K562 (cell line): ENCODE measurements around the gene RBM4B. TPM values are rescaled to one million over a fixed set of nuclear protein-coding genes. Genes with fewer than 3 reads are reported as not detected.
A peak's percentile ranks its signal among the peaks of the same experiment; 100 is the strongest.

Experiments
- ATF7 ChIP-seq: fragments of 450-650 bp; IDR thresholded peaks from 2 replicates; pipeline ENCODE4 v1.7.1; 2014; ENCODE audit warnings: mild to moderate bottlenecking, moderate library complexity
- ETS1 ChIP-seq: conservative IDR thresholded peaks from 2 replicates; pipeline ENCODE4 v1.6.1; 2011; ENCODE audit warnings: low read depth, mild to moderate bottlenecking, low read length; ENCODE audit not compliant: control insufficient read depth
- ETV1 ChIP-seq: fragments of 450-650 bp; conservative IDR thresholded peaks from 2 replicates; pipeline ENCODE4 v1.6.1; 2016; ENCODE audit warnings: missing genetic modification characterization, control low read depth, low read depth, missing compliant biosample characterization
- NR4A1 ChIP-seq, 2 experiments: fragments of 250-450 bp in 1 of 2; fragments of 450-650 bp in 1 of 2; sonication (Bioruptor Pico) in 1 of 2; IDR thresholded peaks; 2 replicates each; pipeline versions ENCODE4 v1.4.0 to v1.6.1; 2016 to 2020; ENCODE audit warnings: mild to moderate bottlenecking in 2 of 2, missing compliant biosample characterization in 1 of 2, missing genetic modification characterization in 1 of 2, moderate library complexity in 1 of 2
- SMAD1 ChIP-seq: fragments of 150-350 bp; IDR thresholded peaks from 2 replicates; pipeline ENCODE4 v1.6.1; 2014; ENCODE audit warnings: low read length, low read depth; ENCODE audit not compliant: partially characterized antibody
- THAP12 ChIP-seq: fragments of 250-450 bp; sonication (Bioruptor Pico); IDR thresholded peaks from 2 replicates; pipeline ENCODE4 v1.9.0; 2021; ENCODE audit warnings: mild to moderate bottlenecking, inconsistent platforms
- ZC3H4 ChIP-seq: sonication (generic); formaldehyde crosslinking; IDR thresholded peaks from 2 replicates; pipeline ENCODE4 v1.9.0; 2021; ENCODE audit warnings: missing genetic modification reagents, borderline replicate concordance
- ZFP1 ChIP-seq: fragments of 450-650 bp; formaldehyde crosslinking; IDR thresholded peaks from 2 replicates; pipeline ENCODE4 v1.4.0; 2020; ENCODE audit warnings: mild to moderate bottlenecking, mixed read lengths
- ZNF134 ChIP-seq: fragments of 250-450 bp; sonication (Bioruptor Pico); conservative IDR thresholded peaks from 2 replicates; pipeline ENCODE4 v1.4.0; 2020
- ZNF717 ChIP-seq: fragments of 250-450 bp; sonication (Bioruptor Pico); IDR thresholded peaks from 2 replicates; pipeline ENCODE4 v1.5.0; 2021
- polyA plus RNA-seq, 8 experiments: library from polyadenylated mRNA; depleted of rRNA in 4 of 8; stranded (reverse) in 5 of 8; unstranded in 3 of 8; fragments of >200 nt; fragmentation: Nextera tagmentation in 2 of 8; fragmentation: Illumina TruSeq in 1 of 8; extraction: Ambion mirVana in 2 of 8; extraction: Trizol in 1 of 8; gene quantifications; 2 replicates each; pipeline versions ENCODE4 v1.2.1 to v1.2.3, GENCODE V29; 2011 to 2014; ENCODE audit warnings: inconsistent platforms in 1 of 8, missing spikeins in 1 of 8
- total RNA-seq, 7 experiments: library from RNA; depleted of rRNA in 6 of 7; stranded (reverse); fragments of >200 nt in 6 of 7; fragmentation: Illumina TruSeq in 2 of 7; extraction: Trizol in 2 of 7; gene quantifications; 2 replicates each; pipeline versions ENCODE4 v1.2.1 to v1.2.3, GENCODE V29; 2011 to 2021; ENCODE audit warnings: low replicate concordance in 1 of 7
- TF ChIP-seq, protein P1 (sequence below): sonication (generic); formaldehyde crosslinking; IDR thresholded peaks from 2 replicates; pipeline ENCODE4 v1.9.0; 2022; ENCODE audit warnings: mild to moderate bottlenecking, missing genetic modification reagents

The RBM4B gene
- total and polyA plus RNA-seq, 9 of the 15 experiments (the other 6 are each of a cell fraction or from before 2014, with no cell fraction given): 14.6 to 39.9 (median 23.3) TPM

GRCh38 chr11:66616379-66617154 lies 61.1 kb downstream of the RBM4B start, which contains the start of gene RBM14 (continued):
- peak; percentile 85 for TF ChIP-seq SMAD1
- peak; percentile 84 for TF ChIP-seq ATF7
- no peak for TF ChIP-seq NR4A1 (CRISPR knock-in tag; IDR thresholded peaks at IDR 0.05)
- TF ChIP-seq NR4A1 (tag; IDR thresholded peaks at IDR 0.05): peak; percentile 82; the same call in 1 of the 2 replicates
- 0 out of 2 replicates have a peak, but pooled peaks have one; percentile 46 for TF ChIP-seq ZNF717 (CRISPR knock-in tag)
- 0 out of 2 replicates have a peak, but pooled peaks have one; percentile 48 for TF ChIP-seq THAP12
- 0 out of 2 replicates have a peak, but pooled peaks have one; percentile 31 for TF ChIP-seq ZNF134 (CRISPR knock-in tag)
- TF ChIP-seq ZC3H4 (CRISPR knock-in tag): no peak
- TF ChIP-seq, protein P1, sequence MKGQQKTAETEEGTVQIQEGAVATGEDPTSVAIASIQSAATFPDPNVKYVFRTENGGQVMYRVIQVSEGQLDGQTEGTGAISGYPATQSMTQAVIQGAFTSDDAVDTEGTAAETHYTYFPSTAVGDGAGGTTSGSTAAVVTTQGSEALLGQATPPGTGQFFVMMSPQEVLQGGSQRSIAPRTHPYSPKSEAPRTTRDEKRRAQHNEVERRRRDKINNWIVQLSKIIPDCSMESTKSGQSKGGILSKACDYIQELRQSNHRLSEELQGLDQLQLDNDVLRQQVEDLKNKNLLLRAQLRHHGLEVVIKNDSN (CRISPR knock-in tag): peak; percentile 57
- peak; percentile 42; the same call in 1 of the 2 replicates for TF ChIP-seq ETS1
- TF ChIP-seq ZFP1 (CRISPR knock-in tag): 0 out of 2 replicates have a peak, but pooled peaks have one; percentile 6
- 0 out of 2 replicates have a peak, but pooled peaks have one; percentile 24 for TF ChIP-seq ETV1 (tag)
